Activated CD4-positive, alpha-beta T cell treated with anti-CD3 and anti-CD28 coated beads, Interleukin-10, Interleukin-2, amounts not matched to agents 100 ng/mL and 50 ng/mL, durations not matched to agents 16 hours and 8 hours (primary cell): ENCODE data around the gene MCCD1.
A peak's percentile ranks its signal among the peaks of the same experiment; 100 is the strongest.

ENCODE experiments used
- DNase-seq: peaks from one replicate; pipeline ENCODE4 v3.0.0-alpha.2; 2020

The MCCD1 gene

GRCh38 chr6:31544676-31545075 is 15.9 kb downstream of the MCCD1 start:
- DNase-seq = no peak

GRCh38 chr6:31545291-31545690 is 16.5 kb downstream of the MCCD1 start:
- no peak for DNase-seq

- peak; percentile 95 for DNase-seq
Observed at GRCh38 chr6:31546339-31546957, 17.7 kb downstream of the MCCD1 start, which contains the start of gene ATP6V1G2. ATP6V1G2 (minus strand) TSS chr6:31546608; CDS start chr6:31546559, 49 bp downstream.

GRCh38 chr6:31546958-31547726 is 18.4 kb downstream of the MCCD1 start, which contains the start of gene NFKBIL1:
NFKBIL1 (plus strand) TSS chr6:31547608; CDS start chr6:31547695, 87 bp downstream.
- peak; percentile 97 for DNase-seq

GRCh38 chr6:31547727-31548543 is 19.2 kb downstream of the MCCD1 start:
- no peak for DNase-seq

- no peak for DNase-seq
Observed at GRCh38 chr6:31548544-31548873, 19.7 kb downstream of the MCCD1 start.

GRCh38 chr6:31551371-31551770 is 22.6 kb downstream of the MCCD1 start:
- peak; percentile 85 for DNase-seq

GRCh38 chr6:31556307-31556706 is 27.5 kb downstream of the MCCD1 start:
- DNase-seq = no peak

GRCh38 chr6:31557443-31558317 is 28.9 kb downstream of the MCCD1 start:
- no peak for DNase-seq

- DNase-seq = no peak
Observed at GRCh38 chr6:31558318-31558625, 29.5 kb downstream of the MCCD1 start.

- DNase-seq = peak; percentile 81
Observed at GRCh38 chr6:31558631-31559500, 30.1 kb downstream of the MCCD1 start.

GRCh38 chr6:31559606-31559957 is 30.8 kb downstream of the MCCD1 start:
- no peak for DNase-seq

GRCh38 chr6:31559958-31560696 is 31.4 kb downstream of the MCCD1 start:
- DNase-seq = peak; percentile 89

GRCh38 chr6:31560697-31561058 is 31.9 kb downstream of the MCCD1 start:
- no peak for DNase-seq

GRCh38 chr6:31567531-31568370 is 39.0 kb downstream of the MCCD1 start:
- DNase-seq = peak; percentile 47

GRCh38 chr6:31568537-31568961 is 39.8 kb downstream of the MCCD1 start:
- peak; percentile 96 for DNase-seq

- DNase-seq = no peak
Observed at GRCh38 chr6:31569861-31570536, 41.2 kb downstream of the MCCD1 start.

GRCh38 chr6:31572041-31572911 is 43.5 kb downstream of the MCCD1 start, which contains the start of gene LTA:
LTA (plus strand) TSS chr6:31572289; CDS start chr6:31572743, 454 bp downstream.
- peak; percentile 88 for DNase-seq
